ENCODE results near the gene ATP10A. TPM values are rescaled to one million over a fixed set of nuclear protein-coding genes. Genes with fewer than 3 reads are reported as not detected.

Gene ATP10A
- total RNA-seq, 4 donors from 2014 or later, result 1.4 to 10.0 (median 3.6) TPM

DNA sequence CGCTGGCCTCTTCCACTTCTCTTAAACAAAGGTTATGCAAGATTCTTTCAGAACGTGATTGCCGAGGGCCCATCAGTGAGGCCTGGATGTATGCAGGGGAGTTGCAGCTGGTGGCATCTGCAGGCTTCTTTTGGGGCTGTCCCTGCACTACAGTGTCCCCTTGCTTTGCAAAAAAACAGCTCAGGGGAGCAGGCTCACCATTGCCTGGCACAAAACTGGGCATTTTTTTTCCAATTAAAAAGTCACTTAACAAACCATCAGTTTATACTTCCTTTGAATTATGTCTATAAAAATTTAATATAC lies 148.6 kb downstream of the ATP10A start:
- TF ChIP-seq POLR2AphosphoS5 (IDR thresholded peaks at IDR 0.05) (no peak), POLR2A (IDR thresholded peaks at IDR 0.05) (no peak), EP300 (IDR thresholded peaks at IDR 0.05; ENCODE audit: low read depth) (no peak)
- TF ChIP-seq, protein P1, sequence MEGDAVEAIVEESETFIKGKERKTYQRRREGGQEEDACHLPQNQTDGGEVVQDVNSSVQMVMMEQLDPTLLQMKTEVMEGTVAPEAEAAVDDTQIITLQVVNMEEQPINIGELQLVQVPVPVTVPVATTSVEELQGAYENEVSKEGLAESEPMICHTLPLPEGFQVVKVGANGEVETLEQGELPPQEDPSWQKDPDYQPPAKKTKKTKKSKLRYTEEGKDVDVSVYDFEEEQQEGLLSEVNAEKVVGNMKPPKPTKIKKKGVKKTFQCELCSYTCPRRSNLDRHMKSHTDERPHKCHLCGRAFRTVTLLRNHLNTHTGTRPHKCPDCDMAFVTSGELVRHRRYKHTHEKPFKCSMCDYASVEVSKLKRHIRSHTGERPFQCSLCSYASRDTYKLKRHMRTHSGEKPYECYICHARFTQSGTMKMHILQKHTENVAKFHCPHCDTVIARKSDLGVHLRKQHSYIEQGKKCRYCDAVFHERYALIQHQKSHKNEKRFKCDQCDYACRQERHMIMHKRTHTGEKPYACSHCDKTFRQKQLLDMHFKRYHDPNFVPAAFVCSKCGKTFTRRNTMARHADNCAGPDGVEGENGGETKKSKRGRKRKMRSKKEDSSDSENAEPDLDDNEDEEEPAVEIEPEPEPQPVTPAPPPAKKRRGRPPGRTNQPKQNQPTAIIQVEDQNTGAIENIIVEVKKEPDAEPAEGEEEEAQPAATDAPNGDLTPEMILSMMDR (IDR thresholded peaks at IDR 0.05), result no peak
- DNase-seq, result no peak
- no peaks in the 10 kb centered on the region for H3K4me1 ChIP-seq
- in situ Hi-C loops (cut with MboI; ENCODE audit: low pct_ligation_motif_present in 1 of 4, low pct_unique_long_range_greater_than_20kb in 1 of 4, low sequenced_read_pairs in 3 of 4), result no loop called here
- 71 to 72% methylated on average over 3 of the region's 3 CpGs for WGBS, 2 donors (ENCODE audit: low coverage in 1 of 2)
- H3K4me3 ChIP-seq, result no peak overlapping the region
- H3K9me3 ChIP-seq, result no peaks in the 10 kb centered on the region
- intact Hi-C loops (cut with DNase I; ENCODE audit: low total_unique reads), result loop anchor here (5.0 kb wide), 1 partner anchor 207 kb away; no protein-coding TSS in a partner anchor
- no peaks in the 10 kb centered on the region for H3K27me3 ChIP-seq
- no peaks in the 10 kb centered on the region for H3K36me3 ChIP-seq
- no peak overlapping the region for H3K27ac ChIP-seq

DNA sequence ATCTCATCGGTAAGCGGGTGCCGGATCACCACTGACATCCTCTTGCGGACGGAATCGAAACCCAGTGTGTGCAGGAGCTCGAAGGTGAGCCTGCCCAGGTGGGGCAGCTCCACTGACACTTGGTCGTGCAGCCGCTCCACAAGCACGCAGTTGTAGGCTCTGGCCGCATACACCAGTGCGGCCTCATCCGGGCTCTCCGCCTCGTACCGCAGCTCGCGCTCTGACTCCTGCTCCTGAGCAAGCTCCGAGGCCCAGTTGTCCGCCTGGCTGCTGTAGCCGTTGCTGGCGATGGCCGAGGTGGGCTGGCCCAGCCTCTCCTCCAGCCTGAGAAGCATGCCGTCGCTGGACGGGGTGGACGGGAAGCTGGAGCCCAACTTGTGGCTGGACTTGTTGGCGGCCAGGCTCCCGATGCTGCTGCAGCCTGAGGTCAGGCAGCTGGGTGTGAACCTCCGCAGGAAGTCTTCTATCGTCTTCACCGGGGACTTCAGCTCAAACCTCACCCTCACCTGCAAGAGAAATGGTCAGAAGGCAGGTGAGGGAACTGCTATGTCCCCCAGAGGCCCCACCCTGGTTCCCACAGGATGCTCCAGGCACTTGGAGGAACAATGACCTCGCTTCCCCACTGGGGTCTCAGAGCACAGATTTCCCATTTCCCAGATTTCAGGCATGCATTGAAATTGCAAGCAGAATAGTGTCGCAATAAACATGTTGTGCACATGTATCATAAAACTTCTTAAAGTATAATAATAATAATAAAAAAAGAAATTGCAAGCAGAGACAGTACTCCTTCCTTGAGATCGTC lies 149.2 kb downstream of the ATP10A start:
- in situ Hi-C loops (cut with MboI; ENCODE audit: low pct_ligation_motif_present in 1 of 4, low pct_unique_long_range_greater_than_20kb in 1 of 4, low sequenced_read_pairs in 3 of 4), result no loop called here
- 79 to 93% methylated on average over 2 to 35 of the region's 35 CpGs for WGBS, 2 donors (ENCODE audit: low coverage in 1 of 2)
- no peaks in the 10 kb centered on the region for H3K36me3 ChIP-seq
- no peak overlapping the region for H3K4me3 ChIP-seq
- no peak for TF ChIP-seq POLR2A (IDR thresholded peaks at IDR 0.05)
- no peak for TF ChIP-seq EP300 (IDR thresholded peaks at IDR 0.05; ENCODE audit: low read depth)
- no peak for TF ChIP-seq POLR2AphosphoS5 (IDR thresholded peaks at IDR 0.05)
- TF ChIP-seq, protein P1 (IDR thresholded peaks at IDR 0.05), result no peak
- no peak overlapping the region for H3K27ac ChIP-seq
- H3K27me3 ChIP-seq, result no peaks in the 10 kb centered on the region
- H3K9me3 ChIP-seq, result no peaks in the 10 kb centered on the region
- no peak for DNase-seq
- intact Hi-C loops (cut with DNase I; ENCODE audit: low total_unique reads), result loop anchor here (5.0 kb wide), 1 partner anchor 207 kb away; no protein-coding TSS in a partner anchor
- no peaks in the 10 kb centered on the region for H3K4me1 ChIP-seq

DNA sequence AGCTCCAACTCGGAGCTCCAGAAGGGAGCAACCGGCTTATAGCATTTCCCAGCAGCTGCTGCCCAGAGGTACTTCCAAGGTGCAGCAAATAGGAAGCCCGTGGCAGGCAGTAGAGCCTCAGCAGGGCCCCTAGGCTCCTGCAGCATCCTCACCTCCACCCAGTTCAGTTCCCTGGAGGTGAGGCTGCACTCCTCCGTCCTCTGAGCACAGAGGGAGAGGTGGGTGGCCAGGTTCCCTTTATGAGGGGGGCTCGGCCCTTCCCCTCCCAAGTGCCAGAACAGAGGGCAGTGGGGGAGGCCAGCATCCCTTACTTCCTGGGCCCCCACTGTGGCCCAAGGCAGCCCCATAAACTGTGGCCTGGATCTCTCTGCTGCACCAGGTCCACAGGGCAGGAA lies 150.2 kb downstream of the ATP10A start:
- TF ChIP-seq, protein P1 (IDR thresholded peaks at IDR 0.05), result no peak
- no peak for TF ChIP-seq EP300 (IDR thresholded peaks at IDR 0.05; ENCODE audit: low read depth)
- TF ChIP-seq POLR2A (IDR thresholded peaks at IDR 0.05), result no peak
- TF ChIP-seq POLR2AphosphoS5 (IDR thresholded peaks at IDR 0.05), result no peak
- Histone ChIP-seq H3K4me1 (no peaks in the 10 kb centered on the region), H3K27me3 (no peaks in the 10 kb centered on the region), H3K36me3 (no peaks in the 10 kb centered on the region), H3K27ac (no peak overlapping the region), H3K4me3 (no peak overlapping the region), H3K9me3 (no peaks in the 10 kb centered on the region)
- no peak for DNase-seq
- in situ Hi-C loops (cut with MboI; ENCODE audit: low pct_ligation_motif_present in 1 of 4, low pct_unique_long_range_greater_than_20kb in 1 of 4, low sequenced_read_pairs in 3 of 4) (no loop called here), intact Hi-C loops (cut with DNase I; ENCODE audit: low total_unique reads) (loop anchor here (5.0 kb wide), 1 partner anchor 206 kb away; no protein-coding TSS in a partner anchor)
- 68% methylated on average over 5 of the region's 5 CpGs; no CpG with 5 or more reads in 1 of the 2 donors for WGBS, 2 donors (ENCODE audit: low coverage in 1 of 2)

DNA sequence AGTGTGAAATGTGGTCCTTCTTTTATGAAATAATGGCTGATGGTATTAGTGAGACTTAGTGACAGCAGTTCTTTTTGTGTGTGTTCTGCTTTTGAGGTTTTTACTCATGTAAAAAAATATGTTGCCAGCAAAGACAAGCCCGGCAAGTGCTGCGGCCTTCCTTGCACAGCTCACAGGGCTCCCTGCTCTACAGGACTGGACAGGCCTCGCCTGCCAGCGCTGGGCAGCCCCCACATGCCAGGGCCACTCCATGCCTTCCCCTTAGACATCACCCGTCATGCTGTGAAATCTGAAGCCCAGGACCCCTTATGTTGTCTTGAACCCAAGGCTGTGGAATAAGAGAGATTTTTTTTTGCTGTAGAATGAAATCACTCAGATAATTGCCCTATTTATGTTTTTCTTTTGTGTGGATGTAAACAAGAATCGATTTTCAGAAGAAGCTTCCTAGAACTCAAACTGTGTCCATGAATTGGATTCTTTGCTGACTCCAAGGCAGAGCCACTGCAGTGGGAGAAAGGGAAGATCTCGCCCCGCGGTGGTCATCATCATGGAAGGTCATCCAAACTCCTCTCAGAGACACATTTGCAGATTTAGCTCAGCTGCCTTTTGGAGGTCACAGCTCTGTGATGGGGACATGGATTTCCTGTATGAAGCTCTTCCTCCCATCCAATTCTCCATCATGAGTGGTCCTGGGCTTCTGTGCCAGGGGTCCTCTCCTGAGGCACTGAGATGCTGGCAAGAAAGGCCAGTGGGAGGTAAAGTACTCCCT lies 150.8 kb downstream of the ATP10A start:
- Histone ChIP-seq H3K27me3 (no peaks in the 10 kb centered on the region), H3K36me3 (no peaks in the 10 kb centered on the region), H3K27ac (no peak overlapping the region), H3K4me1 (no peaks in the 10 kb centered on the region), H3K4me3 (no peak overlapping the region), H3K9me3 (no peaks in the 10 kb centered on the region)
- DNase-seq, result no peak
- WGBS, 2 donors (ENCODE audit: low coverage in 1 of 2), result 82 to 84% methylated on average over 5 to 9 of the region's 9 CpGs
- in situ Hi-C loops (cut with MboI; ENCODE audit: low pct_ligation_motif_present in 1 of 4, low pct_unique_long_range_greater_than_20kb in 1 of 4, low sequenced_read_pairs in 3 of 4), result no loop called here
- TF ChIP-seq EP300 (IDR thresholded peaks at IDR 0.05; ENCODE audit: low read depth) (no peak), POLR2A (IDR thresholded peaks at IDR 0.05) (no peak), POLR2AphosphoS5 (IDR thresholded peaks at IDR 0.05) (no peak)
- TF ChIP-seq, protein P1 (IDR thresholded peaks at IDR 0.05), result no peak
- intact Hi-C loops (cut with DNase I; ENCODE audit: low total_unique reads), result loop anchor here (5.0 kb wide), 1 partner anchor 205 kb away; no protein-coding TSS in a partner anchor
